Liver (tissue), 9 donors: ENCODE data around the gene CWC27. TPM values are rescaled to one million over a fixed set of nuclear protein-coding genes. Genes with fewer than 3 reads are reported as not detected.

Experiments used
- DNase-seq: peaks from one replicate; pipeline ENCODE4 v3.0.0-alpha.2; 2017; ENCODE audit warnings: low spot score
- H3K27ac ChIP-seq, 2 donors: one replicate each; pipeline ENCODE4 v1.7.0; 2013; ENCODE audit warnings: inconsistent platforms in 2 of 2, low read length in 2 of 2, control low read depth in 1 of 2, low read depth in 1 of 2, mild to moderate bottlenecking in 1 of 2
- H3K27me3 ChIP-seq, 4 donors: one replicate each; pipeline versions ENCODE4 v1.6.1 to v1.7.0; 2013; ENCODE audit warnings: low read length in 3 of 4, inconsistent platforms in 1 of 4, mild to moderate bottlenecking in 1 of 4, moderate library complexity in 1 of 4; ENCODE audit not compliant: control insufficient read depth in 4 of 4, insufficient read depth in 4 of 4
- H3K36me3 ChIP-seq, 4 donors: one replicate each; pipeline versions ENCODE4 v1.6.1 to v1.7.0; 2013; ENCODE audit warnings: low read length in 3 of 4, mild to moderate bottlenecking in 3 of 4, low read depth in 1 of 4, moderate library complexity in 1 of 4; ENCODE audit not compliant: control insufficient read depth in 4 of 4, insufficient read depth in 3 of 4
- H3K4me1 ChIP-seq, 4 donors: one replicate each; pipeline versions ENCODE4 v1.6.1 to v1.7.0; 2013; ENCODE audit warnings: low read length in 3 of 4, mild to moderate bottlenecking in 3 of 4, moderate library complexity in 1 of 4; ENCODE audit not compliant: control insufficient read depth in 4 of 4, insufficient read depth in 4 of 4
- H3K4me3 ChIP-seq, 3 donors: one replicate each; pipeline versions ENCODE4 v1.6.1 to v1.7.0; 2013; ENCODE audit warnings: low read length in 3 of 3, control low read depth in 1 of 3, low read depth in 1 of 3, mild to moderate bottlenecking in 1 of 3
- H3K9ac ChIP-seq, 2 donors: one replicate each; pipeline ENCODE4 v1.7.0; 2013; ENCODE audit warnings: low read length in 2 of 2, mild to moderate bottlenecking in 2 of 2, moderate library complexity in 2 of 2, control low read depth in 1 of 2, low read depth in 1 of 2
- H3K9me3 ChIP-seq, 4 donors: one replicate each; pipeline versions ENCODE4 v1.6.1 to v1.7.0; 2013; ENCODE audit warnings: low read length in 3 of 4; ENCODE audit not compliant: control insufficient read depth in 4 of 4
- EGR1 ChIP-seq, 2 donors: IDR thresholded peaks; 2 replicates each; pipeline ENCODE4 v1.6.1; 2016 to 2018; ENCODE audit warnings: antibody characterized with exemption in 2 of 2, low read depth in 2 of 2
- GABPA ChIP-seq, 2 donors: IDR thresholded peaks in 1 of 2; conservative IDR thresholded peaks in 1 of 2; 2 replicates each; pipeline ENCODE4 v1.6.1; 2016; ENCODE audit warnings: antibody characterized with exemption in 2 of 2, mild to moderate bottlenecking in 1 of 2, moderate library complexity in 1 of 2
- HNF4A ChIP-seq, 2 donors: conservative IDR thresholded peaks; 2 replicates each; pipeline ENCODE4 v1.6.1; 2016; ENCODE audit warnings: antibody characterized with exemption in 2 of 2, mild to moderate bottlenecking in 2 of 2
- HNF4G ChIP-seq: IDR thresholded peaks from 2 replicates; pipeline ENCODE4 v1.6.1; 2016; ENCODE audit warnings: antibody characterized with exemption
- JUND ChIP-seq, 2 donors: IDR thresholded peaks; 2 replicates each; pipeline ENCODE4 v1.6.1; 2016; ENCODE audit warnings: antibody characterized with exemption in 2 of 2
- NR2F2 ChIP-seq: IDR thresholded peaks from 2 replicates; pipeline ENCODE4 v1.6.1; 2016; ENCODE audit warnings: antibody characterized with exemption
- RAD21 ChIP-seq, 2 donors: IDR thresholded peaks; 2 replicates each; pipeline ENCODE4 v1.6.1; 2016; ENCODE audit warnings: antibody characterized with exemption in 2 of 2, mild to moderate bottlenecking in 2 of 2
- RXRA ChIP-seq, 2 donors: IDR thresholded peaks; 2 replicates each; pipeline ENCODE4 v1.6.1; 2017 to 2018; ENCODE audit warnings: antibody characterized with exemption in 2 of 2, mild to moderate bottlenecking in 1 of 2
- SP1 ChIP-seq: IDR thresholded peaks from 2 replicates; pipeline ENCODE4 v1.6.1; 2018; ENCODE audit warnings: antibody characterized with exemption, mild to moderate bottlenecking
- TAF1 ChIP-seq: conservative IDR thresholded peaks from 2 replicates; pipeline ENCODE4 v1.6.1; 2016; ENCODE audit warnings: antibody characterized with exemption, mild to moderate bottlenecking
- YY1 ChIP-seq: IDR thresholded peaks from 2 replicates; pipeline ENCODE4 v1.6.1; 2016; ENCODE audit warnings: antibody characterized with exemption, mild to moderate bottlenecking
- WGBS: extraction: QIAGEN DNeasy Blood & Tissue Kit; methylation state at CpG from one replicate; pipeline ENCODE4 v1.1.7; 2013; 5-methylcytosine and 5-hydroxymethylcytosine counted together
- polyA plus RNA-seq, 2 donors: library from polyadenylated mRNA; stranded (reverse) in 1 of 2; unstranded in 1 of 2; fragments of 200-250 nt in 1 of 2; fragments of >200 nt in 1 of 2; fragmentation: Nextera tagmentation in 1 of 2; extraction: Ambion mirVana in 1 of 2; gene quantifications; one replicate each; pipeline versions ENCODE4 v1.2.1 to v1.2.3, GENCODE V29; 2013 to 2015
- total RNA-seq, 2 donors: library from RNA; depleted of rRNA; stranded (reverse); fragments of >200 nt; gene quantifications; one replicate each; pipeline ENCODE4 v1.2.3, GENCODE V29; 2014
- TF ChIP-seq, protein P1 (sequence below): IDR thresholded peaks from 2 replicates; pipeline ENCODE4 v1.6.1; 2016; ENCODE audit warnings: antibody characterized with exemption
- TF ChIP-seq, protein P2 (sequence below): IDR thresholded peaks from 2 replicates; pipeline ENCODE4 v1.6.1; 2016; ENCODE audit warnings: antibody characterized with exemption
- TF ChIP-seq, protein P3 (sequence below): fragments of 150-350 bp; IDR thresholded peaks from 2 replicates; pipeline ENCODE4 v1.5.1; 2017; ENCODE audit warnings: improper control_type of control experiment, low read depth, low read length; ENCODE audit not compliant: missing input control
- TF ChIP-seq, protein P4 (sequence below): IDR thresholded peaks from 2 replicates; pipeline ENCODE4 v1.6.1; 2016; ENCODE audit warnings: antibody characterized with exemption, mild to moderate bottlenecking
- TF ChIP-seq, protein P5 (sequence below): IDR thresholded peaks from 2 replicates; pipeline ENCODE4 v1.6.1; 2016; ENCODE audit warnings: antibody characterized with exemption
- donor health status: healthy.
- donor health status: healthy.
- donor health status: healthy.
- donor health status: healthy.
- donor health status: healthy.

CWC27 gene
- total and polyA plus RNA-seq, 4 donors: 3.9 to 9.8 (median 6.0) TPM

DNA sequence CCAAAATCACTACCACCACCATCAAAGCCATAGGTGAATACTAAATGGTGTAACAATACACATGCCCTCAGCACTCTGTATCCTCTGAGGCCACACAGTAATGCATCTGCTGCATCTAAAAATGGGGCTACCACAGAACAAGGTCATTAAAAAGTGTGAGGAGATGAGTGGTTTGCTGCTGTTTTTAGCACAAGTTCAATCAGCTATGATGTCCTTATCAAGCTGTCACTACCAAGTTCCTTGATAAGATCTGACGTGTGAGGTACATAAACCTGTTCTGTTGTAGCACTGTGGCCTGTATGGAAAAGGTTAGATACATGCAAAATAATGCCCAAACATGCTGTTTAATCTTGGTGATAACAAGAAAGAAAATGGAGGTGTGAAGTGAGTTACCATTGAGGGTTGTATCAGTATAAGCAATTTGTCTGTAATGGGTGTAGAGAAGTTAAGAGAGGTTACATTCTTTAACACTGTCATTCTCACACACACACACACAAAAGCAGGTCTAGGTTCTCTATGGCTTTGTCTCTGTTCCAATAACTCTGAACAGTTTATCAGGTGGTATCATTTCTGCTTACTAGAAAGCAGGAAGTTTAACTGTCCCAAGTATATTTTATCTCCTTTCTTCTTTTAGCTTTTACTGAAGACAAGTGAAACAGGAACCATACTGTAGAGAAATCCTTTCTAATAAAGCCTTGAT, 252.9 kb downstream of the CWC27 start:
- no peaks in the 10 kb centered on the region for H3K4me1 ChIP-seq
- H3K27me3 ChIP-seq: no peaks in the 10 kb centered on the region
- no peak for DNase-seq
- WGBS: 81% methylated on average over 1 of the region's 1 CpG
- no peak overlapping the region for H3K4me3 ChIP-seq
- no peaks in the 10 kb centered on the region for H3K36me3 ChIP-seq
- no peak overlapping the region for H3K27ac ChIP-seq
- no peak overlapping the region for H3K9ac ChIP-seq
- TF ChIP-seq HNF4G: no peak
- TF ChIP-seq, protein P1, sequence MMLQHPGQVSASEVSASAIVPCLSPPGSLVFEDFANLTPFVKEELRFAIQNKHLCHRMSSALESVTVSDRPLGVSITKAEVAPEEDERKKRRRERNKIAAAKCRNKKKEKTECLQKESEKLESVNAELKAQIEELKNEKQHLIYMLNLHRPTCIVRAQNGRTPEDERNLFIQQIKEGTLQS: no peak
- no peak for TF ChIP-seq JUND (IDR thresholded peaks at IDR 0.05)
- no peaks in the 10 kb centered on the region for H3K9me3 ChIP-seq

DNA sequence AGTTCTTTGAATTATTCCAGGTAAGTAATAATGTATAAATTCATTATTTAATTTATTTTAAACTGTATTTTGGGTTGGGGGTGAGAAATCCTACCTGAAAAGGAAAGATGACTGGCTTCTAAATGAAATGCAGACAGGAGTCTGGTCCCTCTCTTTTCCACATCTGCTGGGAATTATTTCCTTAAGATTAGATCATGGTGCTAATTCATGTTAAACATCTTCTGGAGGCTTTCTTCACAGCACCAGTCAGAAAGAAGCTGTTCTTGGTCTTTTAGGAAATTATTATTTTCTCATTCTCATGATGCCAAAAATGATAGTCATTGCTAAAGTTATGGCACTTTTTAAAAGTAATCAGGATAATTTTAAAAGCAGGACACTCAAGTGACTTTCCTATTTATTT, 254.2 kb downstream of the CWC27 start:
- Histone ChIP-seq H3K27me3 (no peaks in the 10 kb centered on the region), H3K9me3 (no peaks in the 10 kb centered on the region), H3K4me1 (no peaks in the 10 kb centered on the region), H3K9ac (no peak overlapping the region), H3K4me3 (no peak overlapping the region), H3K27ac (no peak overlapping the region), H3K36me3 (no peaks in the 10 kb centered on the region)
- TF ChIP-seq RAD21 (IDR thresholded peaks at IDR 0.05) (no peak), YY1 (no peak), HNF4A (conservative IDR thresholded peaks at IDR 0.05) (no peak), SP1 (no peak), JUND (IDR thresholded peaks at IDR 0.05) (no peak), GABPA (IDR thresholded peaks at IDR 0.05 in 1 of 2, conservative IDR thresholded peaks at IDR 0.05 in 1 of 2) (no peak), NR2F2 (no peak), TAF1 (no peak), RXRA (IDR thresholded peaks at IDR 0.05) (no peak)
- TF ChIP-seq, protein P2, sequence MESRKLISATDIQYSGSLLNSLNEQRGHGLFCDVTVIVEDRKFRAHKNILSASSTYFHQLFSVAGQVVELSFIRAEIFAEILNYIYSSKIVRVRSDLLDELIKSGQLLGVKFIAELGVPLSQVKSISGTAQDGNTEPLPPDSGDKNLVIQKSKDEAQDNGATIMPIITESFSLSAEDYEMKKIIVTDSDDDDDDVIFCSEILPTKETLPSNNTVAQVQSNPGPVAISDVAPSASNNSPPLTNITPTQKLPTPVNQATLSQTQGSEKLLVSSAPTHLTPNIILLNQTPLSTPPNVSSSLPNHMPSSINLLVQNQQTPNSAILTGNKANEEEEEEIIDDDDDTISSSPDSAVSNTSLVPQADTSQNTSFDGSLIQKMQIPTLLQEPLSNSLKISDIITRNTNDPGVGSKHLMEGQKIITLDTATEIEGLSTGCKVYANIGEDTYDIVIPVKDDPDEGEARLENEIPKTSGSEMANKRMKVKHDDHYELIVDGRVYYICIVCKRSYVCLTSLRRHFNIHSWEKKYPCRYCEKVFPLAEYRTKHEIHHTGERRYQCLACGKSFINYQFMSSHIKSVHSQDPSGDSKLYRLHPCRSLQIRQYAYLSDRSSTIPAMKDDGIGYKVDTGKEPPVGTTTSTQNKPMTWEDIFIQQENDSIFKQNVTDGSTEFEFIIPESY: no peak
- TF ChIP-seq, protein P1: no peak
- TF ChIP-seq, protein P3, sequence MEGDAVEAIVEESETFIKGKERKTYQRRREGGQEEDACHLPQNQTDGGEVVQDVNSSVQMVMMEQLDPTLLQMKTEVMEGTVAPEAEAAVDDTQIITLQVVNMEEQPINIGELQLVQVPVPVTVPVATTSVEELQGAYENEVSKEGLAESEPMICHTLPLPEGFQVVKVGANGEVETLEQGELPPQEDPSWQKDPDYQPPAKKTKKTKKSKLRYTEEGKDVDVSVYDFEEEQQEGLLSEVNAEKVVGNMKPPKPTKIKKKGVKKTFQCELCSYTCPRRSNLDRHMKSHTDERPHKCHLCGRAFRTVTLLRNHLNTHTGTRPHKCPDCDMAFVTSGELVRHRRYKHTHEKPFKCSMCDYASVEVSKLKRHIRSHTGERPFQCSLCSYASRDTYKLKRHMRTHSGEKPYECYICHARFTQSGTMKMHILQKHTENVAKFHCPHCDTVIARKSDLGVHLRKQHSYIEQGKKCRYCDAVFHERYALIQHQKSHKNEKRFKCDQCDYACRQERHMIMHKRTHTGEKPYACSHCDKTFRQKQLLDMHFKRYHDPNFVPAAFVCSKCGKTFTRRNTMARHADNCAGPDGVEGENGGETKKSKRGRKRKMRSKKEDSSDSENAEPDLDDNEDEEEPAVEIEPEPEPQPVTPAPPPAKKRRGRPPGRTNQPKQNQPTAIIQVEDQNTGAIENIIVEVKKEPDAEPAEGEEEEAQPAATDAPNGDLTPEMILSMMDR: no peak
- DNase-seq: no peak

DNA sequence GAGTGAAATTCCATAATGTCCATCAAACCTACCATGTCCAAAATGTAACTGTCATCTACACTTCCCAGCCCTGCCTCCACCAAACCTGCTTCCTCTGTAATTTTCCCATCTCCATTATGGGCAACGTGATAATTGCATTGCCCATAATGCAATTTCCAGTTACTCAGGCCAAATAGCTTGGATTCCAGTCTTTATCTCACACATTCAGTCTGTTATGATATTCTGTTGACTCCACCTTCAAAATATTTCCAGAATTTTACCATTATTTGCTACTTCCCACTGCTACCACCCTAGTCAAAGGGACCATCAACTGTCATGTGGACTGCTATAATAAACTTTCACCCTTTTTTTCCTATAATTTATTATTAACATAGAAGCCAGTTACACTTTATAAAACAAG, 256.0 kb downstream of the CWC27 start:
- no peak overlapping the region for H3K9ac ChIP-seq
- H3K27ac ChIP-seq: no peak overlapping the region
- no peak for DNase-seq
- H3K4me3 ChIP-seq: no peak overlapping the region
- H3K4me1 ChIP-seq: no peaks in the 10 kb centered on the region
- WGBS: 86% methylated on average over 1 of the region's 1 CpG
- H3K9me3 ChIP-seq: no peaks in the 10 kb centered on the region
- no peaks in the 10 kb centered on the region for H3K27me3 ChIP-seq
- no peaks in the 10 kb centered on the region for H3K36me3 ChIP-seq
- TF ChIP-seq, protein P4, sequence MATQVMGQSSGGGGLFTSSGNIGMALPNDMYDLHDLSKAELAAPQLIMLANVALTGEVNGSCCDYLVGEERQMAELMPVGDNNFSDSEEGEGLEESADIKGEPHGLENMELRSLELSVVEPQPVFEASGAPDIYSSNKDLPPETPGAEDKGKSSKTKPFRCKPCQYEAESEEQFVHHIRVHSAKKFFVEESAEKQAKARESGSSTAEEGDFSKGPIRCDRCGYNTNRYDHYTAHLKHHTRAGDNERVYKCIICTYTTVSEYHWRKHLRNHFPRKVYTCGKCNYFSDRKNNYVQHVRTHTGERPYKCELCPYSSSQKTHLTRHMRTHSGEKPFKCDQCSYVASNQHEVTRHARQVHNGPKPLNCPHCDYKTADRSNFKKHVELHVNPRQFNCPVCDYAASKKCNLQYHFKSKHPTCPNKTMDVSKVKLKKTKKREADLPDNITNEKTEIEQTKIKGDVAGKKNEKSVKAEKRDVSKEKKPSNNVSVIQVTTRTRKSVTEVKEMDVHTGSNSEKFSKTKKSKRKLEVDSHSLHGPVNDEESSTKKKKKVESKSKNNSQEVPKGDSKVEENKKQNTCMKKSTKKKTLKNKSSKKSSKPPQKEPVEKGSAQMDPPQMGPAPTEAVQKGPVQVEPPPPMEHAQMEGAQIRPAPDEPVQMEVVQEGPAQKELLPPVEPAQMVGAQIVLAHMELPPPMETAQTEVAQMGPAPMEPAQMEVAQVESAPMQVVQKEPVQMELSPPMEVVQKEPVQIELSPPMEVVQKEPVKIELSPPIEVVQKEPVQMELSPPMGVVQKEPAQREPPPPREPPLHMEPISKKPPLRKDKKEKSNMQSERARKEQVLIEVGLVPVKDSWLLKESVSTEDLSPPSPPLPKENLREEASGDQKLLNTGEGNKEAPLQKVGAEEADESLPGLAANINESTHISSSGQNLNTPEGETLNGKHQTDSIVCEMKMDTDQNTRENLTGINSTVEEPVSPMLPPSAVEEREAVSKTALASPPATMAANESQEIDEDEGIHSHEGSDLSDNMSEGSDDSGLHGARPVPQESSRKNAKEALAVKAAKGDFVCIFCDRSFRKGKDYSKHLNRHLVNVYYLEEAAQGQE: no peak
- TF ChIP-seq, protein P5, sequence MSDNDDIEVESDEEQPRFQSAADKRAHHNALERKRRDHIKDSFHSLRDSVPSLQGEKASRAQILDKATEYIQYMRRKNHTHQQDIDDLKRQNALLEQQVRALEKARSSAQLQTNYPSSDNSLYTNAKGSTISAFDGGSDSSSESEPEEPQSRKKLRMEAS: no peak
- TF ChIP-seq, protein P3: no peak
- TF ChIP-seq EGR1 (IDR thresholded peaks at IDR 0.05; ENCODE audit: low read depth in 2 of 2) (no peak), JUND (IDR thresholded peaks at IDR 0.05) (no peak), SP1 (no peak), NR2F2 (no peak), YY1 (no peak), HNF4G (no peak), TAF1 (no peak), GABPA (IDR thresholded peaks at IDR 0.05 in 1 of 2, conservative IDR thresholded peaks at IDR 0.05 in 1 of 2) (no peak)
